UCSD-AML1 (cell line): ENCODE data around the gene MPRIP.

Experiments
- DNase-seq: peaks from one replicate; lab custom pipeline; 2025; ENCODE audit not compliant: unreplicated experiment; lab: John Stamatoyannopoulos, UW

MPRIP gene

GRCh38 chr17:17084941-17085340 is 42.7 kb downstream of the MPRIP start:
- no peak for DNase-seq

GRCh38 chr17:17086585-17086984 is 44.3 kb downstream of the MPRIP start:
- no peak for DNase-seq

- DNase-seq: no peak
Observed at GRCh38 chr17:17087424-17088015, 45.3 kb downstream of the MPRIP start.

- DNase-seq: no peak
Observed at GRCh38 chr17:17088086-17088485, 45.8 kb downstream of the MPRIP start.

- no peak for DNase-seq
Observed at GRCh38 chr17:17088541-17089525, 46.6 kb downstream of the MPRIP start.

GRCh38 chr17:17089796-17090641 is 47.8 kb downstream of the MPRIP start:
- no peak for DNase-seq

GRCh38 chr17:17090642-17091103 is 48.4 kb downstream of the MPRIP start:
- DNase-seq: no peak

GRCh38 chr17:17091276-17091675 is 49.0 kb downstream of the MPRIP start:
- no peak for DNase-seq

- no peak for DNase-seq
Observed at GRCh38 chr17:17091856-17092756, 49.8 kb downstream of the MPRIP start.

- DNase-seq: no peak
Observed at GRCh38 chr17:17093764-17094163, 51.5 kb downstream of the MPRIP start.

GRCh38 chr17:17096438-17097178 is 54.4 kb downstream of the MPRIP start:
- DNase-seq: no peak

GRCh38 chr17:17097763-17098345 is 55.6 kb downstream of the MPRIP start:
- DNase-seq: no peak

- DNase-seq: no peak
Observed at GRCh38 chr17:17098551-17099179, 56.4 kb downstream of the MPRIP start.

- DNase-seq: no peak
Observed at GRCh38 chr17:17102176-17102575, 59.9 kb downstream of the MPRIP start.

GRCh38 chr17:17103160-17103559 is 60.9 kb downstream of the MPRIP start:
- DNase-seq: no peak

GRCh38 chr17:17104036-17104435 is 61.8 kb downstream of the MPRIP start:
- DNase-seq: no peak

GRCh38 chr17:17104494-17104893 is 62.2 kb downstream of the MPRIP start:
- DNase-seq: no peak

GRCh38 chr17:17105976-17106375 is 63.7 kb downstream of the MPRIP start:
- DNase-seq: no peak

- no peak for DNase-seq
Observed at GRCh38 chr17:17106756-17107155, 64.5 kb downstream of the MPRIP start.
